Measurements from ENCODE around the gene DHRSX.

DNA sequence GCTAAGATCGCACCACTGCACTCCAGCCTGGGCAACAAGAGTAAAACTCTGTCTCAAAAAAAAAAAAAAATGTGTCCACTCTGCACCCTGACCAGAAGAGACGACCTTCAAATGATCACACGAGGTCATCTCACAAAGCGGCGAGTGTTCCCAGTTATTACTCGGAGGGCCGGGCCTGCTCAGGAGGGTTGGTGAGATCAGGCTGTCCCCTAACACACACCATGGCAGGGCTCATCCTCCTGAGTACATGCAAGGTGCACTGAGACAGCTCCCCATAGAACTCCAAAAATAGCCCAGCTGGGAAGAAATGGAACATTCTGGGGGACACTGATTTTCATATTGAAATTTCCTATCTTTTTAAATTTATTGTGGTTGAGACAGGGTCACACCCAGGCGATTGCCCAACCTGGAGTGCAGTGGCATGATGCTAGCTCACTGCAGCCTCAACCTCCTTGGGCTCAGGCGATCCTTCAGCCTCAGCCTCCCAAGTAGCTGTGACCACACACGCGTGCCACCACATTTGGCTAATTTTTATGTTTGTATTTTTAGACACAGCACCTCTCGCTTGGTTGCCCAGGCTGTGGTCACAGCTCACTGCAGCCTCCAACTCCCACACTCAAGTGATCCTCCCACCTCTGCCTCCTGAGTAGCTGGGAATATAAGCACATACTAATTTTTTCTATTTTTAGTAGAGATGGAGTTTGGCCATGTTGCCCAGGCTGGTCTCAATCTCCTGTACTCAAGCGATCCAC, 51.5 kb downstream of the DHRSX start:
- TF ChIP-seq EZH2 (IDR thresholded peaks at IDR 0.05; ENCODE audit: borderline replicate concordance, low read depth, low read length, severe bottlenecking) (no peak), POLR2A (IDR thresholded peaks at IDR 0.05; ENCODE audit: low read depth, low read length) (no peak), POLR2AphosphoS5 (IDR thresholded peaks at IDR 0.05; ENCODE audit: insufficient read depth, low read depth, low read length) (no peak)
- TF ChIP-seq, protein P1, sequence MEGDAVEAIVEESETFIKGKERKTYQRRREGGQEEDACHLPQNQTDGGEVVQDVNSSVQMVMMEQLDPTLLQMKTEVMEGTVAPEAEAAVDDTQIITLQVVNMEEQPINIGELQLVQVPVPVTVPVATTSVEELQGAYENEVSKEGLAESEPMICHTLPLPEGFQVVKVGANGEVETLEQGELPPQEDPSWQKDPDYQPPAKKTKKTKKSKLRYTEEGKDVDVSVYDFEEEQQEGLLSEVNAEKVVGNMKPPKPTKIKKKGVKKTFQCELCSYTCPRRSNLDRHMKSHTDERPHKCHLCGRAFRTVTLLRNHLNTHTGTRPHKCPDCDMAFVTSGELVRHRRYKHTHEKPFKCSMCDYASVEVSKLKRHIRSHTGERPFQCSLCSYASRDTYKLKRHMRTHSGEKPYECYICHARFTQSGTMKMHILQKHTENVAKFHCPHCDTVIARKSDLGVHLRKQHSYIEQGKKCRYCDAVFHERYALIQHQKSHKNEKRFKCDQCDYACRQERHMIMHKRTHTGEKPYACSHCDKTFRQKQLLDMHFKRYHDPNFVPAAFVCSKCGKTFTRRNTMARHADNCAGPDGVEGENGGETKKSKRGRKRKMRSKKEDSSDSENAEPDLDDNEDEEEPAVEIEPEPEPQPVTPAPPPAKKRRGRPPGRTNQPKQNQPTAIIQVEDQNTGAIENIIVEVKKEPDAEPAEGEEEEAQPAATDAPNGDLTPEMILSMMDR (IDR thresholded peaks at IDR 0.05; ENCODE audit: extremely low read depth in 1 of 2, insufficient read depth in 1 of 2, low read depth in 1 of 2, low read length in 2 of 2), result no peak
- TF ChIP-seq, protein P2, sequence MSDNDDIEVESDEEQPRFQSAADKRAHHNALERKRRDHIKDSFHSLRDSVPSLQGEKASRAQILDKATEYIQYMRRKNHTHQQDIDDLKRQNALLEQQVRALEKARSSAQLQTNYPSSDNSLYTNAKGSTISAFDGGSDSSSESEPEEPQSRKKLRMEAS (IDR thresholded peaks at IDR 0.05; ENCODE audit: insufficient read depth, insufficient read length), result no peak

Measured in endothelial cell of umbilical vein (primary cell).